ENCODE results near the gene IL32. TPM values are rescaled to one million over a fixed set of nuclear protein-coding genes. Genes with fewer than 3 reads are reported as not detected.
A peak's percentile ranks its signal among the peaks of the same experiment; 100 is the strongest.

Gene IL32
- total RNA-seq, 1 donor from 2014 or later, result 79.1 TPM

DNA sequence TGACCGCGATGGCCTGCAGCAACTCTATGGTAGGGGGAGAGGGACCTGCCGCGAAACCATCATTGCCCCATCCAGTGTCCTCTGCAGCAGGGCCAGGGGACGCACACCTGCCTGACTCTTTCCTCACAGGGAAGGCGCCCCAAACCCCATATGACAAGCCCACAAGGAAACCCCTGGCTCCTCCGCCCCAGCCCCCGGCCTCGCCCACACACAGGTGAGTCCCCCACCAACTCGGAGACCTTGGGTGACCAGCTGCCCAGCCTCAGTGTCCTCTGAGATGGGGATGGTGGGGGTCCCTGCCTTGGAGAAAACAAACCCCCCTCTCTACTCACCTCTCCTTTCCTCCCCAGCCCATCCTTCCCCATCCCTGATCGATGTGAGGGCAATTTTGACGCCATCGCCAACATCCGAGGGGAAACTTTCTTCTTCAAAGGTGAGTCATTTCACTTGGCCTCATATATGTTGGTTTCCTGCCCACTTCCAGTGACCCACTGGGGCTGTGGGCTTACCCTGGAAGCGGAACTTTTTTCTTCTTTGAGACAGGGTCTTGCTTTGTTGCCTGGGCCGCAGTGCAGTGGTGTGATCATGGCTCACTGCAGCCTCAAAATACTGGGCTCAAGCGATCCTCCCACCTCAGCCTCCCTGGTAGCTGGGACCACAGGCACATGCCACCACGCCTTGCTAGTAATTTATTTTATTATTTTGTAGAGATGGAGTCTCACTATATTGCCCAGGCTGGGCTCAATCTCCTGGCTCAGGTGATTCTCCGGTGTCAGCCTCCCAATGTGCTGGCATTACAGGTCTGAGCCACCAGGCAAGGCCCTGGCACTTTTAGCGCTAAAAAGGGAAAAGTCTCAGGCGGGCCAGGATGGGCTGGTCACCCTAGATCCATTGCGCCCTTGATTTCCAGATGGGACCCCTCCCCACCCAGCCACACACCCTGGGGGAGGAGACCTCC lies 8.0 kb upstream of the IL32 start:
- no peak for ATAC-seq
- intact Hi-C loops (cut with DNase I), result no loop called here
- Histone ChIP-seq H3K4me3 (peak overlapping the region; percentile 91), H3K27ac (no peak overlapping the region), H3K36me3 (no peaks in the 10 kb centered on the region), H3K27me3 (ENCODE audit: low read depth) (no peaks in the 10 kb centered on the region), H3K4me1 (peaks cover 30% of the 10 kb centered on the region), H3K9me3 (no peaks in the 10 kb centered on the region)
- no peak for DNase-seq
- TF ChIP-seq, protein P1, sequence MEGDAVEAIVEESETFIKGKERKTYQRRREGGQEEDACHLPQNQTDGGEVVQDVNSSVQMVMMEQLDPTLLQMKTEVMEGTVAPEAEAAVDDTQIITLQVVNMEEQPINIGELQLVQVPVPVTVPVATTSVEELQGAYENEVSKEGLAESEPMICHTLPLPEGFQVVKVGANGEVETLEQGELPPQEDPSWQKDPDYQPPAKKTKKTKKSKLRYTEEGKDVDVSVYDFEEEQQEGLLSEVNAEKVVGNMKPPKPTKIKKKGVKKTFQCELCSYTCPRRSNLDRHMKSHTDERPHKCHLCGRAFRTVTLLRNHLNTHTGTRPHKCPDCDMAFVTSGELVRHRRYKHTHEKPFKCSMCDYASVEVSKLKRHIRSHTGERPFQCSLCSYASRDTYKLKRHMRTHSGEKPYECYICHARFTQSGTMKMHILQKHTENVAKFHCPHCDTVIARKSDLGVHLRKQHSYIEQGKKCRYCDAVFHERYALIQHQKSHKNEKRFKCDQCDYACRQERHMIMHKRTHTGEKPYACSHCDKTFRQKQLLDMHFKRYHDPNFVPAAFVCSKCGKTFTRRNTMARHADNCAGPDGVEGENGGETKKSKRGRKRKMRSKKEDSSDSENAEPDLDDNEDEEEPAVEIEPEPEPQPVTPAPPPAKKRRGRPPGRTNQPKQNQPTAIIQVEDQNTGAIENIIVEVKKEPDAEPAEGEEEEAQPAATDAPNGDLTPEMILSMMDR (IDR thresholded peaks at IDR 0.05), result no peak

DNA sequence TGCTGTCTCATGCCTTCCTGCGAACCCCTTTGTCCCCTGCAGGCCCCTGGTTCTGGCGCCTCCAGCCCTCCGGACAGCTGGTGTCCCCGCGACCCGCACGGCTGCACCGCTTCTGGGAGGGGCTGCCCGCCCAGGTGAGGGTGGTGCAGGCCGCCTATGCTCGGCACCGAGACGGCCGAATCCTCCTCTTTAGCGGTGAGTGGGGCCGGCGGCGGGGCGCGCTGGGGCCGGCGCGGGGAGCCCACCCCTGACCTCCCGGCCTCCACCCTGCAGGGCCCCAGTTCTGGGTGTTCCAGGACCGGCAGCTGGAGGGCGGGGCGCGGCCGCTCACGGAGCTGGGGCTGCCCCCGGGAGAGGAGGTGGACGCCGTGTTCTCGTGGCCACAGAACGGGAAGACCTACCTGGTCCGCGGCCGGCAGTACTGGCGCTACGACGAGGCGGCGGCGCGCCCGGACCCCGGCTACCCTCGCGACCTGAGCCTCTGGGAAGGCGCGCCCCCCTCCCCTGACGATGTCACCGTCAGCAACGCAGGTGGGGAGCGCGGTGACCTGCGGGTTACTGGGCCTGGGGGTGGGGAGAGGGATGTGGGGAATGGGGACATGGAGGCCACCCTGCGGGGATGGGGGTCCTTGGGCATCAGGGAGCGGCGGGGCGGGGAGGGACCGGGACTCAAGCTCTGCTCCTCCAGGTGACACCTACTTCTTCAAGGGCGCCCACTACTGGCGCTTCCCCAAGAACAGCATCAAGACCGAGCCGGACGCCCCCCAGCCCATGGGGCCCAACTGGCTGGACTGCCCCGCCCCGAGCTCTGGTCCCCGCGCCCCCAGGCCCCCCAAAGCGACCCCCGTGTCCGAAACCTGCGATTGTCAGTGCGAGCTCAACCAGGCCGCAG lies 7.1 kb upstream of the IL32 start:
- Histone ChIP-seq H3K9me3 (no peaks in the 10 kb centered on the region), H3K36me3 (no peaks in the 10 kb centered on the region), H3K27ac (peak overlapping the region; percentile 86), H3K27me3 (ENCODE audit: low read depth) (no peaks in the 10 kb centered on the region), H3K4me3 (peak overlapping the region; percentile 91), H3K4me1 (peaks cover 30% of the 10 kb centered on the region)
- TF ChIP-seq, protein P1 (IDR thresholded peaks at IDR 0.05), result no peak
- DNase-seq, result peak; percentile 77
- intact Hi-C loops (cut with DNase I), result no loop called here
- ATAC-seq, result peak; percentile 52 to 64

DNA sequence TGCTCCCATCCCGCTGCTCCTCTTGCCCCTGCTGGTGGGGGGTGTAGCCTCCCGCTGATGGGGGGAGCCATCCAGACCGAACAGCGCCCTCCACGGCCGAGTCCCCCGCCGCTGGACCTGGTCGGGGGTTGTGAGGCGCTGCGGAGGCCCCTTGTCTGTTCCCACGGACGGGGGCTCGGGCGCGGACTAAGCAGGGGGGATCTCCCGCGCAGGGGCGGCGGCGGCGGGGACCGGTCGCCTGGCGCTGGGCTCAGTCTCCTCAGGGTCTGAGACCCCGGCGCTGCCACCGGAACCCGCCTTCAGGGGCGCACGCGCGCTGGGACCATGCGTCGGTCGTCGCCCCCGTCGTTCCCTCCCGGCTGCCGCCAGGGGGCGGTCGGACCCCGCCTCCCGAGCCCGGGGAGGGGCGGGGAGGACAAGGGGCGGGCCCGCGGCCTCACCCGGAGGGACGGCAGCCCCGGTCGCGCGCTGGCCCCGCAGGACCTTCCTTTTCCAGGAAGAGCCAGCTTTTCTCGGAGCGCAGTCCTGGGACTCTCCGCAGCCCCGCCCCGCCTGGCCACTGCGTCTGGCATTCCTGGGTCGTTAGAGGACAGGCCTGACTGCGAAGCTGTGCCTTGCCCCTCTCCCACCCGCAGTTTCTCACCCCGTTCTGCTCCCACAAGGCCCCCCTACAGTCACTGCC lies 6.3 kb upstream of the IL32 start:
- intact Hi-C loops (cut with DNase I), result no loop called here
- no peaks in the 10 kb centered on the region for H3K9me3 ChIP-seq
- peak; percentile 96 to 97 for ATAC-seq

DNA sequence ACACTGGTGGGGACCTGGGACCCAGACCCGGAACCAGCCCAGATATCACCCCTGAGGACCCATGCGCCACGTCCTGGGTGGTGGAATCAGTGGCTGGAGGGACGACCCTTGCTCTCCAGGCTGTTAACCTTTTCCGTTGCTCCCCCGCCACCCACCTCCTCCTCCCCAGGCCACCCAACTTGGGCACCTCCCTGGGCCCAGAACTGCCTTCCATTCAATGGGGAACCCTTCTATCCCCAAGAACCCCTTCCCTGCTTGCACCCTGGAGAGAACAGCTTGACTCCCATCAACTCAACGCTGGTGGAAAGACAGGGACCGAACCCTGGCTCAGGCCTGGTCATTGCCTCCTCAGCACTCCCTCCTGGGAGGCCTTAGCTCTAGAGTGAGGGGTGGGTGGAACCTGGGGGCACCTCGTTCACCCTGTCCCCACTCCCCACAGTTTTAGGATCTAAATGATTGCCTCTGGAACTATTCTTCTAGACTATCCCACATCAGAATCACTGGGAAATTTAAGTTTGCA lies 5.7 kb upstream of the IL32 start:
- ATAC-seq (no peak), DNase-seq (no peak)
- Histone ChIP-seq H3K9me3 (no peaks in the 10 kb centered on the region), H3K36me3 (no peaks in the 10 kb centered on the region), H3K27me3 (ENCODE audit: low read depth) (no peaks in the 10 kb centered on the region), H3K4me1 (peaks cover 33% of the 10 kb centered on the region), H3K27ac (peak overlapping the region; percentile 86), H3K4me3 (peak overlapping the region; percentile 91)
- TF ChIP-seq, protein P1 (IDR thresholded peaks at IDR 0.05), result no peak
- intact Hi-C loops (cut with DNase I), result no loop called here

More for the DNA sequence above, 6.3 kb upstream of the IL32 start:
- no peaks in the 10 kb centered on the region for H3K36me3 ChIP-seq
- peak overlapping the region; percentile 91 for H3K4me3 ChIP-seq
- peak; percentile 92 for DNase-seq
- no peaks in the 10 kb centered on the region for H3K27me3 ChIP-seq (ENCODE audit: low read depth)
- H3K27ac ChIP-seq, result peak overlapping the region; percentile 86
- H3K4me1 ChIP-seq, result peaks cover 30% of the 10 kb centered on the region
- TF ChIP-seq, protein P1 (IDR thresholded peaks at IDR 0.05), result peak; percentile 87

All from lower lobe of right lung (tissue), 2 donors.